ENCODE results near the gene ADGRL2.

DNA sequence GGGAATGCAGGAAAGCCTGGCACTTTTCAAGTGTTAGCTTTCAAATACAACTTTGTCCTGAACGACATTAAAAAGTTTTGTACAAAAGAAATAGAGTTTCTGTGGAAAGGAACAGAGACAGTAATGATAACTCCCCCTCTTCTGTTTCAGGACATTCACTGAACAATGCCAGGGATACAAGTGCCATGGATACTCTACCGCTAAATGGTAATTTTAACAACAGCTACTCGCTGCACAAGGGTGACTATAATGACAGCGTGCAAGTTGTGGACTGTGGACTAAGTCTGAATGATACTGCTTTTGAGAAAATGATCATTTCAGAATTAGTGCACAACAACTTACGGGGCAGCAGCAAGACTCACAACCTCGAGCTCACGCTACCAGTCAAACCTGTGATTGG, 189.5 kb downstream of the ADGRL2 start:
- no peak for TF ChIP-seq POLR2A (IDR thresholded peaks at IDR 0.05; ENCODE audit: borderline replicate concordance, extremely low read depth, insufficient read depth, insufficient read length)
- no peak for TF ChIP-seq YY1 (IDR thresholded peaks at IDR 0.05; ENCODE audit: extremely low read depth, insufficient replicate concordance, low read depth, low read length)
- no peak for TF ChIP-seq CTCF (IDR thresholded peaks at IDR 0.05 in 2 of 3, conservative IDR thresholded peaks at IDR 0.05 in 1 of 3; ENCODE audit: borderline replicate concordance in 1 of 3, insufficient read depth in 1 of 3, low read depth in 2 of 3, low read length in 2 of 3)
- no peak for TF ChIP-seq POLR2AphosphoS5 (IDR thresholded peaks at IDR 0.05; ENCODE audit: low read depth, low read length)
- no peak for TF ChIP-seq EZH2 (IDR thresholded peaks at IDR 0.05)
- no peak for TF ChIP-seq ZNF274 (IDR thresholded peaks at IDR 0.05; ENCODE audit: low read depth, low read length)
- TF ChIP-seq CEBPB (IDR thresholded peaks at IDR 0.05; ENCODE audit: low read depth): no peak
- TF ChIP-seq SRF (IDR thresholded peaks at IDR 0.05; ENCODE audit: low read depth): no peak
